Activated CD8-positive, alpha-beta memory T cell treated with anti-CD3 and anti-CD28 coated beads for 1 hour (primary cell): Measurements from ENCODE around the gene PLD6.

Experiments
- DNase-seq, 2 donors: peaks; one replicate each; pipeline ENCODE4 v3.0.0-alpha.2; 2020; ENCODE audit warnings: low read depth in 1 of 2; ENCODE audit errors: extremely low read depth in 1 of 2

PLD6 gene

GRCh38 chr17:17227608-17228520 lies 21.7 kb upstream of the PLD6 start:
- DNase-seq: no peak

- no peak for DNase-seq
Measured at GRCh38 chr17:17226451-17227265, 20.5 kb upstream of the PLD6 start.

- no peak for DNase-seq
Measured at GRCh38 chr17:17225901-17226300, 19.8 kb upstream of the PLD6 start.

- DNase-seq: no peak
Measured at GRCh38 chr17:17224137-17224536, 18.0 kb upstream of the PLD6 start.

- DNase-seq: no peak
Measured at GRCh38 chr17:17223736-17224135, 17.6 kb upstream of the PLD6 start.

- no peak for DNase-seq
Measured at GRCh38 chr17:17221329-17221728, 15.2 kb upstream of the PLD6 start.

- DNase-seq: no peak
Measured at GRCh38 chr17:17220529-17220928, 14.4 kb upstream of the PLD6 start.

- no peak for DNase-seq
Measured at GRCh38 chr17:17217995-17218394, 11.9 kb upstream of the PLD6 start.

- no peak for DNase-seq
Measured at GRCh38 chr17:17216776-17217175, 10.6 kb upstream of the PLD6 start.

GRCh38 chr17:17216236-17216635 lies 10.1 kb upstream of the PLD6 start:
- DNase-seq: no peak

GRCh38 chr17:17215575-17215974 lies 9.4 kb upstream of the PLD6 start:
- no peak for DNase-seq

GRCh38 chr17:17214646-17215436 lies 8.7 kb upstream of the PLD6 start:
- DNase-seq: no peak

GRCh38 chr17:17213775-17214174 lies 7.6 kb upstream of the PLD6 start:
- DNase-seq: no peak

- DNase-seq: no peak
Measured at GRCh38 chr17:17207998-17208397, 1.9 kb upstream of the PLD6 start.

GRCh38 chr17:17206913-17207335 lies 791 bp upstream of the PLD6 start:
- DNase-seq: no peak

- DNase-seq: peak in 1 of 2 donors; percentile 22
Measured at GRCh38 chr17:17205368-17206123, 587 bp downstream of the PLD6 start.

- no peak for DNase-seq
Measured at GRCh38 chr17:17204635-17205231, 1.4 kb downstream of the PLD6 start.

GRCh38 chr17:17204041-17204591 lies 2.0 kb downstream of the PLD6 start:
- no peak for DNase-seq

GRCh38 chr17:17203173-17203730 lies 2.9 kb downstream of the PLD6 start:
- DNase-seq: no peak
